ENCODE results near the gene ALDH18A1. TPM values are rescaled to one million over a fixed set of nuclear protein-coding genes. Genes with fewer than 3 reads are reported as not detected.

The ALDH18A1 gene
- total RNA-seq, 1 experiment from 2014 or later = 105 TPM

DNA sequence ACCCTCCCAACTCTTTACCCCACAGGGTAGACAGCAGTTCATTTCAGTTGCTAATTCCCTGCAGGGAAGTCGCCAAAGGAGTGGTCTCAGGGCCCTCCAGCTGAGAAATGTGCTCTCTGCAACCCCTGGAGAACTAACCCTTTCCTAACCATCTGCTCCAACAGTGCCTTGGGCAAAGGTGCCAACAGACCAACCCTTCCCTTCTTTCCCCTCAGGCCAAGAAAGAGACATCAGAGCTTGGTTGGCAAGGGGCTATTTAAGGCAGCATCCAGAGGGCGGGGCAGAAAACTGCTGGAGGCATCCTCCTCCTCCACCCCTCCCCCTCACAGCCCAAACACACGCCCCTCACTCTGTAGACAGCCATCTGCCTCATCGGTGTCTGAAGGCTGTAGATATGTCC lies 97.0 kb downstream of the ALDH18A1 start:
- Mint-ChIP-seq H3K36me3 (no peaks in the 10 kb centered on the region), H3K4me3 (peak overlapping the region; percentile 99), H3K27ac (peak overlapping the region; percentile 75), H3K4me1 (peaks cover 57% of the 10 kb centered on the region), H3K9me3 (no peaks in the 10 kb centered on the region), H3K27me3 (ENCODE audit: low read depth) (peaks cover 3% of the 10 kb centered on the region; the same call in 1 of the 2 replicates)
- TF ChIP-seq SP1 (CRISPR knock-in tag; conservative IDR thresholded peaks at IDR 0.05) = 0 out of 2 replicates have a peak, but pooled peaks have one; percentile 25
- TF ChIP-seq ZNF121 (CRISPR knock-in tag; IDR thresholded peaks at IDR 0.05) = no peak
- no peak; the same call in 1 of the 2 replicates for TF ChIP-seq SMAD3 (CRISPR knock-in tag; IDR thresholded peaks at IDR 0.05; ENCODE audit: borderline replicate concordance)
- ATAC-seq = peak; percentile 25
- ChIA-PET POLR2A (no interaction called here), CTCF (interaction anchor here (0.9 to 2.1 kb wide), 4 partner anchors 39 to 194 kb away, joined by 3 to 6 read pairs (median 4); no protein-coding TSS in a partner anchor)
- peak; percentile 62 for DNase-seq (ENCODE audit: low spot score)

- POLR2A ChIA-PET = no interaction called here
- DNase-seq (ENCODE audit: low spot score) = no peak
Observed at GRCh38 chr10:95558593-95559320, 97.8 kb downstream of the ALDH18A1 start.

DNA sequence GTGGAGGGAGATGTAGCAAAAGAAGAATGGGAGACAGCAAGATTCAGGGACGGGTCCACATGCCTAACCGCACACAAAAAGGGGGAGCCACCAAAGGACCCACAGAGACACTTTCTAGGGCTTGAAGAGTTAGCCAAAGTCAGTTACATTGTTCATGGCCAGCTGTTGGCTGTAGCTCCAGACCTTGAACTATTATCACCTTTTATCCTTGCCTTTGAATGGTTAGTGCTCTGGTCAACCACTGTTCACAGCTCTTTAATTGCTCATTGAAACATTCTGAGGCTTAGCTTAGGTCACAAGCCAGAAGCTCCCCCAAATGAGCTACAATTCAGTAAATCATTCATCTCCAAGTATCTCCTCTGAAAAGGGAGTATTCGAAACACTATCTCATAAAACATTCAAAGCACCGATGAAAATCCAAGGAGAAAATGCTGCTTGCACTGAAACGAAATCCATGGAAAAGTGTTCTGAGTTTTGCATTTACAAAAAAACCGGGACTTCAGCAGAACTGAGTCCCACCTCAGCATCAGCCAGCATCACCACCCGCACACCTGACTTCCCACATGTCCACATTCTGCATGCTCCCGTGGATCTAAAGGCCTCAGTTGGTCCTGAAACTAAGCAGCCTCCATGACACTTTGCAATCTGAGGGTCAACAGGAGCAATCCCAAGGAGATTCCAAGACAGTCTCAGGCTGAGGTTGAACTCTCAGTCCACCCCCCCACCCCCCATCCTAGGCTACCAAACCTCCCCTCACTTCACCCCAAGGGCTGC lies 99.3 kb downstream of the ALDH18A1 start:
- Mint-ChIP-seq H3K27ac (no peak overlapping the region), H3K36me3 (peaks cover 6% of the 10 kb centered on the region; the same call in 1 of the 2 replicates), H3K4me1 (peaks cover 56% of the 10 kb centered on the region), H3K4me3 (no peak overlapping the region), H3K9me3 (peaks cover 8% of the 10 kb centered on the region), H3K27me3 (ENCODE audit: low read depth) (peaks cover 3% of the 10 kb centered on the region; the same call in 1 of the 2 replicates)
- no peak for ATAC-seq
- CTCF ChIA-PET = interaction anchor here (1.1 kb wide), 1 partner anchor 314 kb away, joined by 3 read pairs; no protein-coding TSS in a partner anchor
- DNase-seq (ENCODE audit: low spot score) = no peak
- POLR2A ChIA-PET = no interaction called here
- TF ChIP-seq E2F1 (CRISPR knock-in tag; IDR thresholded peaks at IDR 0.05) (no peak), TEAD1 (CRISPR knock-in tag; IDR thresholded peaks at IDR 0.05) (no peak), ATF3 (CRISPR knock-in tag; conservative IDR thresholded peaks at IDR 0.05) (no peak), ZNF281 (CRISPR knock-in tag; IDR thresholded peaks at IDR 0.05) (no peak), ZBTB43 (CRISPR knock-in tag; IDR thresholded peaks at IDR 0.05) (no peak), E2F5 (CRISPR knock-in tag; IDR thresholded peaks at IDR 0.05) (no peak), KAT7 (CRISPR knock-in tag; IDR thresholded peaks at IDR 0.05; ENCODE audit: borderline replicate concordance) (no peak)
- TF ChIP-seq, protein P1, sequence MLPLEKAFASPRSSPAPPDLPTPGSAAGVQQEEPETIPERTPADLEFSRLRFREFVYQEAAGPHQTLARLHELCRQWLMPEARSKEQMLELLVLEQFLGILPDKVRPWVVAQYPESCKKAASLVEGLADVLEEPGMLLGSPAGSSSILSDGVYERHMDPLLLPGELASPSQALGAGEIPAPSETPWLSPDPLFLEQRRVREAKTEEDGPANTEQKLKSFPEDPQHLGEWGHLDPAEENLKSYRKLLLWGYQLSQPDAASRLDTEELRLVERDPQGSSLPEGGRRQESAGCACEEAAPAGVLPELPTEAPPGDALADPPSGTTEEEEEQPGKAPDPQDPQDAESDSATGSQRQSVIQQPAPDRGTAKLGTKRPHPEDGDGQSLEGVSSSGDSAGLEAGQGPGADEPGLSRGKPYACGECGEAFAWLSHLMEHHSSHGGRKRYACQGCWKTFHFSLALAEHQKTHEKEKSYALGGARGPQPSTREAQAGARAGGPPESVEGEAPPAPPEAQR (CRISPR knock-in tag; IDR thresholded peaks at IDR 0.05) = no peak

More at GRCh38 chr10:95558593-95559320, 97.8 kb downstream of the ALDH18A1 start:
- Mint-ChIP-seq H3K27ac (peak overlapping the region; percentile 75), H3K4me3 (peak overlapping the region; percentile 99), H3K36me3 (no peaks in the 10 kb centered on the region), H3K4me1 (peaks cover 57% of the 10 kb centered on the region), H3K9me3 (no peaks in the 10 kb centered on the region), H3K27me3 (ENCODE audit: low read depth) (peaks cover 3% of the 10 kb centered on the region; the same call in 1 of the 2 replicates)
- CTCF ChIA-PET = interaction anchor here (0.6 to 2.1 kb wide), 4 partner anchors 40 to 128 kb away, joined by 3 to 6 read pairs (median 4); no protein-coding TSS in a partner anchor
- no peak for ATAC-seq
- TF ChIP-seq USF1 (CRISPR knock-in tag; IDR thresholded peaks at IDR 0.05) (no peak), ATF6 (CRISPR knock-in tag; IDR thresholded peaks at IDR 0.05) (no peak), RELA (CRISPR knock-in tag; IDR thresholded peaks at IDR 0.05; ENCODE audit: borderline replicate concordance) (no peak), PRRX2 (CRISPR knock-in tag; IDR thresholded peaks at IDR 0.05) (no peak), ZNF121 (CRISPR knock-in tag; IDR thresholded peaks at IDR 0.05) (no peak)

Measured in WTC11 (cell line).